A673 (cell line): ENCODE data around the gene GP2. TPM values are rescaled to one million over a fixed set of nuclear protein-coding genes. Genes with fewer than 3 reads are reported as not detected.

Experiments used
- Bru-seq: library from RNA; stranded (reverse); fragments of 400-500 nt; gene quantifications from one replicate; lab custom pipeline; 2021; lab: Mats Ljungman, UMichigan
- BruChase-seq, 2 experiments: library from RNA; stranded (reverse); fragments of 400-500 nt; gene quantifications; one replicate each; lab custom pipeline; 2021; lab: Mats Ljungman, UMichigan
- BruUV-seq: library from RNA; stranded (reverse); fragments of 400-500 nt; replicated peaks from 2 replicates; lab custom pipeline; 2021; lab: Mats Ljungman, UMichigan
- CTCF ChIA-PET: fragments of 300-600 bp; sonication (Branson Sonifier 250); formaldehyde crosslinking; loops from one replicate; lab custom pipeline; 2022; ENCODE audit warnings: antibody characterized with exemption; lab: Charles Lee
- POLR2A ChIA-PET: fragments of 300-600 bp; sonication (Branson Sonifier 250); formaldehyde crosslinking; loops from one replicate; lab custom pipeline; 2022; ENCODE audit warnings: antibody characterized with exemption; ENCODE audit not compliant: low non-redundant PET; lab: Charles Lee
- DNase-seq: peaks from one replicate; pipeline ENCODE4 v3.0.0-alpha.2; 2015; ENCODE audit warnings: low spot score
- H3K27ac ChIP-seq: fragments of 200-600 bp; sonication (generic); 2 replicates; pipeline ENCODE4 v1.5.1; 2016; ENCODE audit warnings: mixed run types, low read depth, mild to moderate bottlenecking, mixed read lengths, antibody characterized with exemption, low read length; ENCODE audit not compliant: poor library complexity, severe bottlenecking
- H3K27me3 ChIP-seq: fragments of 200-600 bp; sonication (generic); replicated peaks from 2 replicates; pipeline ENCODE4 v1.6.1; 2017; ENCODE audit warnings: mixed run types, low read depth, mild to moderate bottlenecking, mixed read lengths, antibody characterized with exemption, low read length; ENCODE audit not compliant: insufficient read depth, poor library complexity
- H3K36me3 ChIP-seq: fragments of 200-600 bp; sonication (generic); 2 replicates; pipeline ENCODE4 v1.6.1; 2016; ENCODE audit warnings: mixed run types, mild to moderate bottlenecking, mixed read lengths, antibody characterized with exemption, low read length; ENCODE audit not compliant: insufficient read depth, poor library complexity, severe bottlenecking
- H3K4me1 ChIP-seq: fragments of 200-600 bp; sonication (generic); 2 replicates; pipeline ENCODE4 v1.6.1; 2017; ENCODE audit warnings: mixed run types, mild to moderate bottlenecking, mixed read lengths, antibody characterized with exemption, low read length; ENCODE audit not compliant: insufficient read depth, poor library complexity, severe bottlenecking
- H3K4me3 ChIP-seq: fragments of 200-600 bp; sonication (generic); 2 replicates; pipeline ENCODE4 v1.5.1; 2016; ENCODE audit warnings: low read depth, mixed run types, mild to moderate bottlenecking, mixed read lengths, low read length; ENCODE audit not compliant: poor library complexity, severe bottlenecking
- H3K9me3 ChIP-seq: fragments of 200-600 bp; sonication (generic); 2 replicates; pipeline ENCODE4 v1.6.1; 2016; ENCODE audit warnings: mixed run types, low read depth, mild to moderate bottlenecking, mixed read lengths, antibody characterized with exemption, low read length; ENCODE audit not compliant: poor library complexity, severe bottlenecking
- EZH2 ChIP-seq: fragments of 200-600 bp; sonication (generic); IDR thresholded peaks from 2 replicates; pipeline ENCODE4 v1.6.1; 2017; ENCODE audit warnings: borderline replicate concordance, low read depth, mild to moderate bottlenecking, mixed read lengths, antibody characterized with exemption, low read length; ENCODE audit not compliant: poor library complexity, severe bottlenecking
- intact Hi-C: fragments of 100-400 bp; cut with micrococcal nuclease; formaldehyde crosslinking; loops from one replicate; pipeline ENCODE4 v1.10.0; 2022; ENCODE audit not compliant: unreplicated experiment
- long read RNA-seq: library from polyadenylated mRNA; stranded (forward); transcript quantifications from one replicate; pipeline ENCODE4 v2.0.0, GENCODE V29; 2022
- total RNA-seq: library from RNA; stranded (reverse); gene quantifications from 2 replicates; pipeline ENCODE4 v1.2.3, GENCODE V29; 2021
- TF ChIP-seq, protein P1 (sequence below): fragments of 300-800, 200-600 bp; sonication (generic); conservative IDR thresholded peaks from 2 replicates; pipeline ENCODE4 v1.5.1; 2017; ENCODE audit warnings: low read depth, mild to moderate bottlenecking, antibody characterized with exemption, low read length, moderate library complexity, mixed read lengths

GP2 gene
- total RNA-seq (not detected in 2 replicates), Bru-seq, nascent RNA (not detected), BruChase-seq, experiment 1, labeled RNA remaining after a 2-hour chase (not detected), BruChase-seq, experiment 2, labeled RNA remaining after a 6-hour chase (not detected)
- long read RNA-seq: 0 reads

DNA sequence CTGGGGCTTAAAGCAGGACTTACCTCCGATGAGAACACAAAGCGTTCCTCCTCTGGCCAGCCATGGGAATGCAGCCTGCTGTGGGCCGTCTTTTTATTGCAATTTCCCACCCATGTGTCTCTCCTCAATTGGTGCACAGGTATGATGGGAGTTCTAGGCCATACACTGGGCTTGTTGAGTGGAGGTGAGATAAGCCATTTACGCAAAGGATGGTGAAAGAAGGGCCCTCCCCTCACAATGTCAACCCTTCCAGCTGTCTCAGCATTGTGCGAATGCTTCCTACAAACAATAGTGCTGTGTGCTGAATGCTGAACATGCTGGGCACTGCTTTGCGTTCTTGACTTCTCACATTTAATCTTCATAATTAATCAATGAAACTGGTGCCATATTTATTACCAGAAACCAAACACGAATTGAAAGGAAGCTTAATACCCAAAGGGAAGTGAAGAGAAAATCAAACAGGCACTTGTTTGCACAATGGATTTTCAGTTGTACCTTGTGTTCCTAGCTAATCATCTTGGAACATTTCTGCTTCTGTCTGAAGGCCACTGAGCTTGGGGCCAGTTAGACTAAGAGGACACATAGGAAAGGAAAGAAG, at the start of gene GP2:
TSS of gene GP2 (minus strand) at position 70 of the 598 bp plus-strand sequence. CDS start 1,082 bp downstream, outside the sequence.
- no peak within 1 kb of the TSS for H3K27ac ChIP-seq
- H3K27me3 ChIP-seq: no peaks in the 10 kb centered on the region
- H3K4me3 ChIP-seq: no peak within 1 kb of the TSS
- ChIA-PET POLR2A (no interaction called here), CTCF (no interaction called here)
- H3K36me3 ChIP-seq: no peaks in the 10 kb centered on the region
- H3K9me3 ChIP-seq: no peaks in the 10 kb centered on the region
- no peak for DNase-seq
- BruUV-seq: no TSS peak
- H3K4me1 ChIP-seq: no peaks in the 10 kb centered on the region
- intact Hi-C loops: no loop called here
- TF ChIP-seq, protein P1, sequence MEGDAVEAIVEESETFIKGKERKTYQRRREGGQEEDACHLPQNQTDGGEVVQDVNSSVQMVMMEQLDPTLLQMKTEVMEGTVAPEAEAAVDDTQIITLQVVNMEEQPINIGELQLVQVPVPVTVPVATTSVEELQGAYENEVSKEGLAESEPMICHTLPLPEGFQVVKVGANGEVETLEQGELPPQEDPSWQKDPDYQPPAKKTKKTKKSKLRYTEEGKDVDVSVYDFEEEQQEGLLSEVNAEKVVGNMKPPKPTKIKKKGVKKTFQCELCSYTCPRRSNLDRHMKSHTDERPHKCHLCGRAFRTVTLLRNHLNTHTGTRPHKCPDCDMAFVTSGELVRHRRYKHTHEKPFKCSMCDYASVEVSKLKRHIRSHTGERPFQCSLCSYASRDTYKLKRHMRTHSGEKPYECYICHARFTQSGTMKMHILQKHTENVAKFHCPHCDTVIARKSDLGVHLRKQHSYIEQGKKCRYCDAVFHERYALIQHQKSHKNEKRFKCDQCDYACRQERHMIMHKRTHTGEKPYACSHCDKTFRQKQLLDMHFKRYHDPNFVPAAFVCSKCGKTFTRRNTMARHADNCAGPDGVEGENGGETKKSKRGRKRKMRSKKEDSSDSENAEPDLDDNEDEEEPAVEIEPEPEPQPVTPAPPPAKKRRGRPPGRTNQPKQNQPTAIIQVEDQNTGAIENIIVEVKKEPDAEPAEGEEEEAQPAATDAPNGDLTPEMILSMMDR: no peak
- no peak for TF ChIP-seq EZH2

DNA sequence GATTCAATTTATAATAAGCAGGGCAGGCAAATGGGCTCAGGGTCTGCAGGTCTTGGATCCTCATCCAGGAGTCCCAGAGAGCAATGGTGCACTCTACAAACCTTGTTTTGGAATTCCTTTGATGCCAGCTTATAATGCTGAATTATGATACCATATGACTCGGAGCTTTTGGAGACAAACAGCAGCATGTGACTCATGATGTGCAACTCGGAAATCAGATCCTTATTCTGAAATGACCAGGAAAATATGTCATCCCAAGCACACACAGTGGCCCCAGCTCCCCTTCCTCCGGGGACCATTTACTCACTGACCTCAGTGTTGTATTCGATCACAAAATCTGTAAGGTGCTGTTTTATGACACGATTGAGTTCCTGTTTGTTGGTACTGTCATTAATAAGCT, 45.4 kb upstream of the GP2 start:
- no TSS peak for BruUV-seq
- intact Hi-C loops: no loop called here
- no peaks in the 10 kb centered on the region for H3K27me3 ChIP-seq
- H3K27ac ChIP-seq: no peak overlapping the region
- no peaks in the 10 kb centered on the region for H3K4me1 ChIP-seq
- no peak overlapping the region for H3K4me3 ChIP-seq
- H3K36me3 ChIP-seq: no peaks in the 10 kb centered on the region
- POLR2A ChIA-PET: no interaction called here
- no peaks in the 10 kb centered on the region for H3K9me3 ChIP-seq
- CTCF ChIA-PET: no interaction called here
- TF ChIP-seq EZH2: no peak
- TF ChIP-seq, protein P1: no peak
- no peak for DNase-seq

DNA sequence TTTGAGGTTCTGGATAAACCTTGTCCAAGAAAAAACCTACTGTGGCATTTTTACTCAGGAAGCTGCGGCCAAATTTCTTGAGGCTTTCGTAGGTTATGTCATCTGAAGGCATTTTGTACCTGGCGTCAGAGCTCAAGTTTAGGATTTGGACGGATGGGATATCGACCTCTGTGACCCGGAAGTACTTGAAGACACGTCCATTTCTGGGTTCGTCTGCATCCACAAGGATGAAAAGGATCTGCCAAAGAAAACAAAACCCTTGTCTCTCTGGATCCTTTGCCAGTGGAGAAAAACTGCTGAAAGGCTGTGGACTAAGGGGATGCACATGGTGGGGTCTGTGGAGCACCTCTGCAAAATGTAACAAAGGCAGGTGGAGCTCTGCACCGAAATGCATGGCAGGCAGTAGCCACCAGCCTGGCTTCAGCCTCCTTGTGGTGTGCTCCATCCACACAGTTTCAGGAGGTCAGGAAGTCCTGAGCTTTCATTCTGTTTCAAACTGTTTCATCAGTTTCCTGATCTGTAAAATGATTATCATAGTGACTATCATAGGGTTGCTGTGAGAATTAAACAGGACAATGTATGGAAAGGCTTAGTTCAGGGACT, 42.2 kb upstream of the GP2 start:
- no peaks in the 10 kb centered on the region for H3K9me3 ChIP-seq
- H3K4me1 ChIP-seq: no peaks in the 10 kb centered on the region
- intact Hi-C loops: no loop called here
- no peaks in the 10 kb centered on the region for H3K36me3 ChIP-seq
- DNase-seq: no peak
- ChIA-PET CTCF (no interaction called here), POLR2A (no interaction called here)
- TF ChIP-seq, protein P1: no peak
- H3K27ac ChIP-seq: no peak overlapping the region
- H3K27me3 ChIP-seq: no peaks in the 10 kb centered on the region
- H3K4me3 ChIP-seq: no peak overlapping the region
- no TSS peak for BruUV-seq
